H9 (cell line): ENCODE measurements around the gene PIP5K1C. TPM values are rescaled to one million over a fixed set of nuclear protein-coding genes. Genes with fewer than 3 reads are reported as not detected.

Source experiments
- DNase-seq: peaks from one replicate; pipeline ENCODE4 v3.0.0-alpha.2; 2017
- H2AFZ ChIP-seq: one replicate; pipeline ENCODE4 v1.6.1; 2013; ENCODE audit warnings: mild to moderate bottlenecking, low read length, control low read depth, moderate library complexity
- H2AK5ac ChIP-seq: 2 replicates; pipeline ENCODE4 v1.6.1; 2013; ENCODE audit warnings: low read length, control low read depth, mixed read lengths; ENCODE audit not compliant: insufficient read length
- H2BK120ac ChIP-seq: one replicate; pipeline ENCODE4 v1.6.1; 2013; ENCODE audit warnings: low read depth, mild to moderate bottlenecking, low read length, control low read depth, inconsistent platforms; ENCODE audit not compliant: poor library complexity, severe bottlenecking
- H2BK12ac ChIP-seq: 2 replicates; pipeline ENCODE4 v1.6.1; 2013; ENCODE audit warnings: low read length, control low read depth, mixed read lengths, low read depth; ENCODE audit not compliant: insufficient read length
- H2BK15ac ChIP-seq: 2 replicates; pipeline ENCODE4 v1.6.1; 2013; ENCODE audit warnings: low read depth, low read length, control low read depth
- H2BK20ac ChIP-seq: one replicate; pipeline ENCODE4 v1.6.1; 2013; ENCODE audit warnings: low read depth, mild to moderate bottlenecking, low read length, control low read depth, inconsistent platforms; ENCODE audit not compliant: poor library complexity, severe bottlenecking
- H2BK5ac ChIP-seq: 2 replicates; pipeline ENCODE4 v1.6.1; 2013; ENCODE audit warnings: low read length, control low read depth, mixed read lengths; ENCODE audit not compliant: insufficient read length
- H3K14ac ChIP-seq: 2 replicates; pipeline ENCODE4 v1.6.1; 2013; ENCODE audit warnings: low read length, control low read depth; ENCODE audit not compliant: insufficient read depth
- H3K18ac ChIP-seq: 2 replicates; pipeline ENCODE4 v1.6.1; 2013; ENCODE audit warnings: low read depth, mild to moderate bottlenecking, mixed read lengths, low read length, control low read depth; ENCODE audit not compliant: insufficient read length
- H3K23ac ChIP-seq: 2 replicates; pipeline ENCODE4 v1.6.1; 2013; ENCODE audit warnings: low read length, control low read depth, mixed read lengths, low read depth; ENCODE audit not compliant: insufficient read length
- H3K23me2 ChIP-seq: 2 replicates; pipeline ENCODE4 v1.6.1; 2013; ENCODE audit warnings: low read depth, mild to moderate bottlenecking, mixed read lengths, low read length, control low read depth; ENCODE audit not compliant: insufficient read length, poor library complexity, severe bottlenecking
- H3K27ac ChIP-seq: 2 replicates; pipeline ENCODE4 v1.5.1; 2013; ENCODE audit warnings: low read length, control low read depth, mixed read lengths, low read depth; ENCODE audit not compliant: insufficient read length
- H3K27me3 ChIP-seq: 2 replicates; pipeline ENCODE4 v1.6.1; 2013; ENCODE audit warnings: low read length, control low read depth, inconsistent platforms; ENCODE audit not compliant: insufficient read depth
- H3K4ac ChIP-seq: 2 replicates; pipeline ENCODE4 v1.6.1; 2013; ENCODE audit warnings: low read depth, mild to moderate bottlenecking, control low read depth, inconsistent platforms, low read length, moderate library complexity
- H3K4me1 ChIP-seq: 2 replicates; pipeline ENCODE4 v1.6.1; 2013; ENCODE audit warnings: low read length, control low read depth, inconsistent platforms; ENCODE audit not compliant: insufficient read depth
- H3K4me2 ChIP-seq: 2 replicates; pipeline ENCODE4 v1.6.1; 2013; ENCODE audit warnings: low read length, control low read depth, mixed read lengths; ENCODE audit not compliant: insufficient read length, insufficient read depth
- H3K56ac ChIP-seq: 2 replicates; pipeline ENCODE4 v1.6.1; 2013; ENCODE audit warnings: low read depth, mild to moderate bottlenecking, mixed read lengths, low read length, control low read depth; ENCODE audit not compliant: insufficient read length
- H3K79me1 ChIP-seq: 2 replicates; pipeline ENCODE4 v1.6.1; 2013; ENCODE audit warnings: low read depth, mild to moderate bottlenecking, moderate library complexity, low read length, control low read depth, inconsistent platforms; ENCODE audit not compliant: insufficient read depth, poor library complexity, severe bottlenecking
- H3K79me2 ChIP-seq: 2 replicates; pipeline ENCODE4 v1.6.1; 2013; ENCODE audit warnings: low read length, control low read depth, inconsistent platforms; ENCODE audit not compliant: insufficient read depth
- H3K9ac ChIP-seq: 2 replicates; pipeline ENCODE4 v1.6.1; 2013; ENCODE audit warnings: low read length, control low read depth, mixed read lengths; ENCODE audit not compliant: insufficient read length; ENCODE audit errors: extremely low read depth
- H3K9me3 ChIP-seq: one replicate; pipeline ENCODE4 v1.6.1; 2013; ENCODE audit warnings: low read depth, low read length, inconsistent platforms; ENCODE audit not compliant: control insufficient read depth
- H3T11ph ChIP-seq: one replicate; pipeline ENCODE4 v1.6.1; 2013; ENCODE audit warnings: mild to moderate bottlenecking, low read length, control low read depth, inconsistent platforms
- H4K20me1 ChIP-seq: one replicate; pipeline ENCODE4 v1.6.1; 2013; ENCODE audit not compliant: control insufficient read depth, insufficient read length, insufficient read depth
- H4K5ac ChIP-seq: 2 replicates; pipeline ENCODE4 v1.6.1; 2013; ENCODE audit warnings: low read depth, mild to moderate bottlenecking, mixed read lengths, low read length, control low read depth; ENCODE audit not compliant: insufficient read length
- H4K8ac ChIP-seq: replicated peaks from 2 replicates; pipeline ENCODE4 v1.6.1; 2013; ENCODE audit warnings: low read length, control low read depth, mixed read lengths, low read depth; ENCODE audit not compliant: insufficient read length
- H4K91ac ChIP-seq: 2 replicates; pipeline ENCODE4 v1.6.1; 2013; ENCODE audit warnings: low read depth, mild to moderate bottlenecking, moderate library complexity, mixed read lengths, low read length, control low read depth; ENCODE audit not compliant: insufficient read length
- H3K27ac Mint-ChIP-seq, 3 experiments: 2 replicates in 2 of 3; 3 replicates in 1 of 3; pipeline ENCODE4 v1.8.0; 2020 to 2021; ENCODE audit warnings: mixed read lengths in 3 of 3, mild to moderate bottlenecking in 1 of 3, moderate library complexity in 1 of 3
- H3K27me3 Mint-ChIP-seq: 2 replicates; pipeline ENCODE4 v1.8.0; 2021; ENCODE audit warnings: low read depth, mild to moderate bottlenecking, moderate library complexity, mixed read lengths
- H3K36me3 Mint-ChIP-seq, 3 experiments: 2 replicates in 2 of 3; 3 replicates in 1 of 3; pipeline ENCODE4 v1.8.0; 2020 to 2021; ENCODE audit warnings: low read depth in 3 of 3, mixed read lengths in 3 of 3; ENCODE audit not compliant: insufficient read depth in 1 of 3
- H3K4me1 Mint-ChIP-seq, 2 experiments: 2 replicates each; pipeline ENCODE4 v1.8.0; 2020; ENCODE audit warnings: mixed read lengths in 2 of 2
- H3K4me3 Mint-ChIP-seq, 2 experiments: 2 replicates in 1 of 2; 3 replicates in 1 of 2; pipeline ENCODE4 v1.8.0; 2020 to 2021; ENCODE audit warnings: mild to moderate bottlenecking in 2 of 2, mixed read lengths in 2 of 2, moderate library complexity in 1 of 2
- H3K9me3 Mint-ChIP-seq, 2 experiments: 2 replicates in 1 of 2; 3 replicates in 1 of 2; pipeline ENCODE4 v1.8.0; 2020; ENCODE audit warnings: mild to moderate bottlenecking in 2 of 2, mixed read lengths in 2 of 2, moderate library complexity in 1 of 2
- WGBS: extraction: QIAGEN DNeasy Blood & Tissue Kit; methylation state at CpG from one replicate; pipeline ENCODE4 v1.1.7; 2013; ENCODE audit warnings: missing lambda C conversion rate, low lambda C conversion rate, mixed read lengths; ENCODE audit not compliant: insufficient read length; ENCODE audit errors: extremely low coverage; 5-methylcytosine and 5-hydroxymethylcytosine counted together
- long read RNA-seq: library from polyadenylated mRNA; unstranded; transcript quantifications from one replicate; pipeline ENCODE4 v2.0.0, GENCODE V29; 2020
- total RNA-seq: library from RNA; stranded (reverse); gene quantifications from 2 replicates; pipeline ENCODE4 v1.2.1, GENCODE V29; 2021
- TF ChIP-seq, protein P1 (sequence below): fragments of 200-600 bp; sonication (generic); conservative IDR thresholded peaks from 3 replicates; pipeline ENCODE4 v1.8.0; 2021; ENCODE audit warnings: antibody characterized with exemption, mild to moderate bottlenecking

The PIP5K1C gene, protein sequence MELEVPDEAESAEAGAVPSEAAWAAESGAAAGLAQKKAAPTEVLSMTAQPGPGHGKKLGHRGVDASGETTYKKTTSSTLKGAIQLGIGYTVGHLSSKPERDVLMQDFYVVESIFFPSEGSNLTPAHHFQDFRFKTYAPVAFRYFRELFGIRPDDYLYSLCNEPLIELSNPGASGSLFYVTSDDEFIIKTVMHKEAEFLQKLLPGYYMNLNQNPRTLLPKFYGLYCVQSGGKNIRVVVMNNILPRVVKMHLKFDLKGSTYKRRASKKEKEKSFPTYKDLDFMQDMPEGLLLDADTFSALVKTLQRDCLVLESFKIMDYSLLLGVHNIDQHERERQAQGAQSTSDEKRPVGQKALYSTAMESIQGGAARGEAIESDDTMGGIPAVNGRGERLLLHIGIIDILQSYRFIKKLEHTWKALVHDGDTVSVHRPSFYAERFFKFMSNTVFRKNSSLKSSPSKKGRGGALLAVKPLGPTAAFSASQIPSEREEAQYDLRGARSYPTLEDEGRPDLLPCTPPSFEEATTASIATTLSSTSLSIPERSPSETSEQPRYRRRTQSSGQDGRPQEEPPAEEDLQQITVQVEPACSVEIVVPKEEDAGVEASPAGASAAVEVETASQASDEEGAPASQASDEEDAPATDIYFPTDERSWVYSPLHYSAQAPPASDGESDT
- total RNA-seq: 41.7 and 42.2 TPM in 2 replicates
- long read RNA-seq, partial matches to known transcripts: 4 of 18 reads
- long read RNA-seq, other reads (novel, unspliced or antisense): 14 of 18 reads

DNA sequence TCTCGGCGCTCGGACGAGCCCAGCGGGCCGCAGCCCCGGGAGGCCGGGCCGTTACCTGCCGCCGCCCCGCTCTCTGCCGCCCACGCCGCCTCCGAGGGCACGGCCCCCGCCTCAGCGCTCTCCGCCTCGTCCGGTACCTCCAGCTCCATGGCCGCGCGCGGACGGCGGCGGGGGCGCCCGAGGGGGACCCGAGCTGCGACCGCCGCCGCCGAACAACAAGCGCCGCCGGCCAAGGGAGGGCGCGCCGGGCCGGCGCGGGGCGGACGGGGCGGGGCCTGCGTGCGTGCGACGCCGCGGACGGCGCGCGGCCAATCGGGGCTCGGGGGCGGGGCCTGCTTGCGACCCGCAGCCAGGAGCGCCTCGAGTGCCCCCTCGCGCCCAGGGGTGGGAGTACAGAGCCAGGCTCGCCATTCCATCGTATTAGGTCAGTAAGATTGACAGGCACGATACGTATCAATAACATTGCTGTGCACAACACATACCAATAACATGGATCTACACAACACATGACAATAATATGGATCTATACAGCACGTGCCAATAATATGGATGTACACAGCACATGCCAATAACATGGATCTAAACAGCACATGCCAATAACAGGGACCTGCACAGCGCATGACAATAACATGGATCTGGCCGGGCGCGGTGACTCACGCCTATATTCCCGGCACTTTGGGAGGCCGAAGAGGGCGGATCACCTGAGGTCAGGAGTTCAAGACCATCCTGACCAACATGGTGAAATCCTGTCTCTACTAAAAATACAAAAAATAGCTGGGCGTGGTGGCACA is at the start of gene PIP5K1C:
Gene PIP5K1C, minus strand, starts transcription at position 227 of the 791 bp plus-strand sequence. Its CDS starts 78 bp downstream, at position 149.
- Histone ChIP-seq H2AK5ac (no peak within 1 kb of the TSS), H3K79me2 (peaks cover 16% of the 10 kb centered on the region; the same call in 1 of the 2 replicates), H3K27me3 (no peaks in the 10 kb centered on the region), H3K56ac (no peak within 1 kb of the TSS), H3K4me2 (peak within 1 kb of the TSS; percentile 42), H3K4me1 (no peaks in the 10 kb centered on the region; the same call in 1 of the 2 replicates), H3K23me2 (peaks cover 8% of the 10 kb centered on the region), H4K91ac (no peak within 1 kb of the TSS), H2BK15ac (no peak within 1 kb of the TSS), H4K8ac (no peak within 1 kb of the TSS), H3K9me3 (no peaks in the 10 kb centered on the region), H4K5ac (no peak within 1 kb of the TSS), H3K9ac (peak within 1 kb of the TSS; percentile 28), H3K14ac (0 out of 2 replicates have a peak within 1 kb of the TSS, but pooled peaks have one; percentile 27), H2BK5ac (no peak within 1 kb of the TSS), H3K4ac (no peak within 1 kb of the TSS), H2BK120ac (no peak within 1 kb of the TSS), H2BK20ac (no peak within 1 kb of the TSS), H3K18ac (no peak within 1 kb of the TSS), H3K27ac (no peak within 1 kb of the TSS), H4K20me1 (no peaks in the 10 kb centered on the region), H3K79me1 (no peaks in the 10 kb centered on the region), H2BK12ac (no peak within 1 kb of the TSS), H3K23ac (no peak within 1 kb of the TSS), H2AFZ (no peak within 1 kb of the TSS), H3T11ph (no peak within 1 kb of the TSS)
- H3K9me3 Mint-ChIP-seq: no peaks in the 10 kb centered on the region; a peak in 2 of 5 replicates
- H3K4me3 Mint-ChIP-seq: peak within 1 kb of the TSS; percentile 77 to 87
- no CpG with 5 or more reads among the region's 82 CpGs for WGBS
- peak; percentile 89 for DNase-seq
- H3K27ac Mint-ChIP-seq: peak within 1 kb of the TSS in 2 of 3 experiments; percentile 79 to 82; a peak in 4 of 7 replicates
- H3K36me3 Mint-ChIP-seq: peaks cover 0 to 4% (median 0%) of the 10 kb centered on the region in 3 experiments; a peak in 2 of 7 replicates
- H3K27me3 Mint-ChIP-seq: peaks cover 2% of the 10 kb centered on the region
- H3K4me1 Mint-ChIP-seq: peaks cover 0 to 10% of the 10 kb centered on the region in 2 experiments; a peak in 2 of 4 replicates
- TF ChIP-seq, protein P1, sequence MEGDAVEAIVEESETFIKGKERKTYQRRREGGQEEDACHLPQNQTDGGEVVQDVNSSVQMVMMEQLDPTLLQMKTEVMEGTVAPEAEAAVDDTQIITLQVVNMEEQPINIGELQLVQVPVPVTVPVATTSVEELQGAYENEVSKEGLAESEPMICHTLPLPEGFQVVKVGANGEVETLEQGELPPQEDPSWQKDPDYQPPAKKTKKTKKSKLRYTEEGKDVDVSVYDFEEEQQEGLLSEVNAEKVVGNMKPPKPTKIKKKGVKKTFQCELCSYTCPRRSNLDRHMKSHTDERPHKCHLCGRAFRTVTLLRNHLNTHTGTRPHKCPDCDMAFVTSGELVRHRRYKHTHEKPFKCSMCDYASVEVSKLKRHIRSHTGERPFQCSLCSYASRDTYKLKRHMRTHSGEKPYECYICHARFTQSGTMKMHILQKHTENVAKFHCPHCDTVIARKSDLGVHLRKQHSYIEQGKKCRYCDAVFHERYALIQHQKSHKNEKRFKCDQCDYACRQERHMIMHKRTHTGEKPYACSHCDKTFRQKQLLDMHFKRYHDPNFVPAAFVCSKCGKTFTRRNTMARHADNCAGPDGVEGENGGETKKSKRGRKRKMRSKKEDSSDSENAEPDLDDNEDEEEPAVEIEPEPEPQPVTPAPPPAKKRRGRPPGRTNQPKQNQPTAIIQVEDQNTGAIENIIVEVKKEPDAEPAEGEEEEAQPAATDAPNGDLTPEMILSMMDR: peak; percentile 69
